Measurements from ENCODE around the gene TPI1.
"Not testable (repeated sequence)": the region's sequence is repeated elsewhere in the genome, so short reads cannot be mapped to it uniquely, and the experiment has no call there.

TPI1 gene

GRCh38 chr12:6849427-6849826, 17.9 kb upstream of the TPI1 start:
- no peak for DNase-seq

DNA sequence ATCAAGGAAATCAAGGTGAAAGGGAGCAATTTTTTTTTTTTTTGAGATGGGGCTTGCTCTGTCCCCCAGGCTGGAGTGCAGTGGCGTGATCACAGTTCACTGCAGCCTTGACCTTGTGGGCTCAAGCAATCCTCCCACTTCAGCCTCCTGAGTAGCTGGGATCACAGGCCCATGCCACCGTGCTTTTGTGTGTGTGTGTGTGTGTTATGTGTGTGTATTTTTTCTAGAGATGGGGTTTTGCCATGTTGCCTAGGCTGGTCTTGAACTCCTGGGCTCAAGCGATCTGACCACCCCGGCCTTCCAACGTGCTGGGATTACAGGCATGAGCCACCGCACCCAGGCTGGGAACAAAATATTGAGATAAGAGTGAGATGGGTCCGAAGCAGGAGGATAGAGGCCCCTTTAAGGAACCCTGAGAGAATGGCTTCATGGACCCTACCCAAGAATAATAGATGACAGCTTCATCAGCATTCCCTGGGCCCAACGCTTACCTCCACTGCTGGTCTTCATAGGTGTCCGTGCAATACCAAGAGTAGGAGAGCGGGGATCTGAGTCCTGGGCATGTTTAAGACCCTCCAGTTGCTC, 17.3 kb upstream of the TPI1 start:
- no peak for DNase-seq

- DNase-seq: no peak
Measured at GRCh38 chr12:6850796-6851152, 16.6 kb upstream of the TPI1 start.

GRCh38 chr12:6851153-6851920, 16.0 kb upstream of the TPI1 start, which contains the start of gene CDCA3:
TSS of gene CDCA3 (minus strand) at chr12:6851286. CDS start at chr12:6850952, 334 bp downstream.
- DNase-seq: peak; percentile 99

GRCh38 chr12:6851921-6852650, 15.2 kb upstream of the TPI1 start, which contains the start of gene USP5:
TSS of gene USP5 (plus strand) at chr12:6852150. CDS start at chr12:6852180, 30 bp downstream.
- DNase-seq: peak; percentile 100

DNA sequence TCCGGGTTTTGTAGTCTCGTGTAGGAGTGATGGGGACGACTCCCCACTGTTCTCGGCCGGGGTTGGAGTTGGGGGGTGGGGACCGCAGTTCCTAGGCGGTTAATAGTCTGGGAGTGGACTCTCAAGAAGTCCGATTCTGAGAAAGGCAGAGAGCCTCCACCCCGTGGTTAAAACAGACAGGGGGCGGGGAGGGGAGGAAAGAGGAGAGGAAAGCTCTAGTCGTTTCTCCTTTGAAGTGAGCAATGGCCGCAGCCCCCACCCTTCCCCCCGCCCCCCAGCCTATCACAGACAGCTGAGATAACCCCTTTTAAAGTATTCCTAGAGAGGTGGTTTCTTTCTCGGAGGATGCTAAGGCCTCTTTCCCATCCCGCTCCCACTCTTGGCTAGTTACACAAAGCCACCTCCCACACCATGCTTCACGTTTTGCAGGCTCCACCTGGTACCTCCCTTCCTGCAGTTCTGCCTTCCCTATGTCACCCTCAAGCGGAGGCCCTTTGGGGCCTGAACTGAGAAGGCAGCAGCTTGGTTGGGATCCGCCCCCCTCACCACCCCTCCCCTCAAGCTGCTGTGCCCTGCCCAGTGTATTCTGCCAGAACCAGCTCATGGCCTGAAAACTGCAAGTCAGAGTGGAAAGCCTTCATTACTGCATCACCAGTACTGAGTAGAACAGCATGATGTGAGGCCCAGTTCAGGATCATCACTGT, 14.5 kb upstream of the TPI1 start:
- peak; percentile 22 for DNase-seq

- DNase-seq: no peak
Measured at GRCh38 chr12:6853626-6854025, 13.7 kb upstream of the TPI1 start.

DNA sequence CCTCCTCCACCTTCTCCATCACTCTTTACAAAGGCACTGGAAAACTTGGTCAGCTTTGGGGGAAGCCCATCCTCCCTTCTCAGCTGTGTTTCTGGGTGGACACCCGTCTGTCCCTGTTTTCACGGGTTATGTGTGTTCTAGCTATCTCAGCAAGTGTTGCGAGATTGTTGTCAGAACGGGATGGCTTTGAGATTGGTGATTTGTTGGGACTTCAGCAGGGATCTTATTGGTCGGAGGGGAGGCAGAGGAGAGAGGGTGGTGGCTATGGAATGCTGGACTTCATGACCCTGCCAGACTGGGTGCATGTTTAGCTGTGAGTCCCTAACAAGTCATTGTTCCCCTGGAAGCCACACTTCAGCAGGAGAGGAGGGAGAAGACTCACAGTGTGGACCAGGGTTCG, 13.3 kb upstream of the TPI1 start:
- DNase-seq: no peak

DNA sequence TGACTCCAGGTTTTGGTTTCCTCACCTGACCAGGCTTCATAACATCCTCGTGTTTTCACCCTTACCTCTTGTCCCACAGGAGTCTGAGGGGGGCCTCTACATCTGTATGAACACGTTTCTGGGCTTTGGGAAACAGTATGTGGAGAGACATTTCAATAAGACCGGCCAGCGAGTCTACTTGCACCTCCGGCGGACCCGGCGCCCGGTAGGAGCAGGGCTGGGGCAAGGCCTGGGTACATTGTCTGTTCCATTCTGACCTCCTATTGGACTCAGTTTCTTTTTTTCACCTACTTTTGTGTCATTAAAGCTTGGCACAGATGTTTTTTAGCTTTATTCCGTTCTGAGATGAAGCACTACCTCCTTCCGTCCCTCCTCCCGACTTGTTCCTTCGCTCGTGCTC, 12.0 kb upstream of the TPI1 start:
- DNase-seq: no peak

- DNase-seq: no peak
Measured at GRCh38 chr12:6858799-6859198, 8.5 kb upstream of the TPI1 start.

DNA sequence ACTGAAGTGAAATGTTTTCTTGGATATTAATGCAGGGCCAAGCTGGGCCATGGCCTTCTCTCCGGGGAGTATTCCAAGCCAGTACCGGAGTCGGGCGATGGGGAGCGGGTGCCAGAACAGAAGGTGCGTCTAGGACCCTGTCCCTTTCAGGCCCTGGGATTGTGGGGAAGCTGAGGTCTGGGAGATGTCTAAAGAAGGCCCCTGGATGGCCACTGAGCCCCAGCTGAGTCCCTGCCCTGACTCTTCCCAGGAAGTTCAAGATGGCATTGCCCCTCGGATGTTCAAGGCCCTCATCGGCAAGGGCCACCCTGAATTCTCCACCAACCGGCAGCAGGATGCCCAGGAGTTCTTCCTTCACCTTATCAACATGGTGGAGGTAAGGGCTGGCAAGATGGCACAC, 7.2 kb upstream of the TPI1 start:
- DNase-seq: no peak

- DNase-seq: no peak
Measured at GRCh38 chr12:6860942-6861341, 6.4 kb upstream of the TPI1 start.

DNA sequence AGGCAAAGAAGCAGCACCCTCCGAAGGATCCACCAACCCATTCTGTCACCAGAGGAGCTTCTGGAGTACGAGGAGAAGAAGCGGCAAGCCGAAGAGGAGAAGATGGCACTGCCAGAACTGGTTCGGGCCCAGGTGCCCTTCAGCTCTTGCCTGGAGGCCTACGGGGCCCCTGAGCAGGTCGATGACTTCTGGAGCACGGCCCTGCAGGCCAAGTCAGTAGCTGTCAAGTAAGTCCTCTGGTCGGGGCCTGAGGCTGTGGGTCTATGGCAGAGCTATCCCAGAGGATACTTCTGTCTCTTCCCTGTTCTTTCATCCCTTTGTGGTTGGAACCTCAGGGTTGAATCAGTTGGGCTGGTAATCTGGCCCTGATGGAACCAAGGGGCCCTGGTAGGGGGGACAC, 5.9 kb upstream of the TPI1 start:
- no peak for DNase-seq

- no peak for DNase-seq
Measured at GRCh38 chr12:6863033-6863432, 4.3 kb upstream of the TPI1 start.

DNA sequence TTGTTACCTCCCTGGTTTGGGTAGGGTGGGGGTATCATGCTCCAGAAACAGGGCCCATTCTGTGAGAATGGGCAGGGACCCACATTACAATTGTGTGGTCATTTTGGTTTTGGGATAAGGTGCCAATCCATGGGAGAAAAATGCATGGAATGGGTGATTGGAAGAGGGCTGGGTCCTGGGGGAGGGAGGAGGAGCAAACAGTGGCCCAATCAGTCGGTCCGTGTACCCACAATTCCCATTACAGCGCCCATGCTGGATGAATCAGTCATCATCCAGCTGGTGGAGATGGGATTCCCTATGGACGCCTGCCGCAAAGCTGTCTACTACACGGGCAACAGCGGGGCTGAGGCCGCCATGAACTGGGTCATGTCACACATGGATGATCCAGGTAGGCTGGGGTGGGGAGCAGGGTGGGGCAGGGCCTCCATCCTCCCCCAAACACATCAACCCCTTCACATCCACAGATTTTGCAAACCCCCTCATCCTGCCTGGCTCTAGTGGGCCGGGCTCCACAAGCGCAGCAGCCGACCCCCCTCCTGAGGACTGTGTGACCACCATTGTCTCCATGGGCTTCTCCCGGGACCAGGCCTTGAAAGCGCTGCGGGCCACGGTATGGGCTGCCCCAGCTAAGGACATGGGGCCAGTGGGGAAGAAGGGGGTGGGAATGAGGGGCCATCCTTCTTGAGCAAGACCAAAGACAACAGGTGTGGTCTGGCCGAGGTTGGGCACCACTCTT, 3.6 kb upstream of the TPI1 start:
- no peak for DNase-seq

GRCh38 chr12:6865307-6865706, 2.0 kb upstream of the TPI1 start:
- DNase-seq: not testable (repeated sequence)

- no peak for DNase-seq
Measured at GRCh38 chr12:6866163-6866919, 990 bp upstream of the TPI1 start.

DNA sequence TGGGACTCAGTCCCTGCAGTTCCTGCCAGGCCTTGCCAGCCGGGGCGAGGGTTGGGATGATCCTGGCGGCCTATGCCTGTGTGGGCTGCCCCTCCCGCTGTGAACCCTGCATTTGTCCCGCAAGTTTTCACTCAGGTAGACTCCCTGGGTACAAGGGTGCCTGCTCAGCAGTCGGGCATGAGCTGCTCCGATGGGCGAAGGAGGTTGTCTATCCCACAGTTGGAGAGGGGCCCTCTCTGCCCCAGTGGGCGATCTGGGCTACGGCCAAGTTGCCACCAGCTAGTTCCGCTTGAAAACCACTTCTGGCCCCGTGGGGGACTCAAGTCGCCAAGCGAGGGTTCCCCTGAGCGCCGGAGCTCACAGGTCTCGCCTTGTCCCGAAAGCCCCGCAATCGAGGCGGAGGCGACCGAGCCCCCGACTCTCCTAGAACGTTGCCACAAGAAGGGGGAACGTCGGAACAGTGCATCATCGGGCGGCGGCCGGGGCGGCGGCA, 365 bp upstream of the TPI1 start:
- DNase-seq: no peak

GRCh38 chr12:6868211-6869048, 1.1 kb downstream of the TPI1 start:
- DNase-seq: peak; percentile 21

Data from HCEC 1CT (cell line).